K562 (cell line): ENCODE measurements around the gene AGPAT1. TPM values are rescaled to one million over a fixed set of nuclear protein-coding genes. Genes with fewer than 3 reads are reported as not detected.
A peak's percentile ranks its signal among the peaks of the same experiment; 100 is the strongest.

Source experiments
- ARHGAP35 ChIP-seq: fragments of 450-650 bp; IDR thresholded peaks from 2 replicates; pipeline ENCODE4 v1.6.1; 2018; ENCODE audit not compliant: partially characterized antibody
- CTBP1 ChIP-seq: fragments of 450-650 bp; IDR thresholded peaks from 2 replicates; pipeline ENCODE4 v1.6.1; 2016; ENCODE audit warnings: borderline replicate concordance
- DIDO1 ChIP-seq: fragments of 450-650 bp; IDR thresholded peaks from 2 replicates; pipeline ENCODE4 v1.6.1; 2016; ENCODE audit warnings: low read depth, missing biosample characterization, missing genetic modification characterization
- EGR1 ChIP-seq: fragments of 450-650 bp; conservative IDR thresholded peaks from 2 replicates; pipeline ENCODE4 v1.6.1; 2017; ENCODE audit warnings: mild to moderate bottlenecking
- ERF ChIP-seq: fragments of 450-650 bp; formaldehyde crosslinking; IDR thresholded peaks from 2 replicates; pipeline ENCODE4 v1.4.0; 2020; ENCODE audit warnings: mild to moderate bottlenecking, mixed read lengths
- ETS2 ChIP-seq: IDR thresholded peaks from 2 replicates; pipeline ENCODE4 v1.6.1; 2016; ENCODE audit warnings: borderline replicate concordance, missing genetic modification characterization, mild to moderate bottlenecking, moderate library complexity, missing compliant biosample characterization; ENCODE audit not compliant: poor library complexity, severe bottlenecking
- GTF2F1 ChIP-seq: IDR thresholded peaks from 2 replicates; pipeline ENCODE4 v1.6.1; 2011; ENCODE audit warnings: low read depth, low read length, improper control_type of control experiment
- PML ChIP-seq: IDR thresholded peaks from 2 replicates; pipeline ENCODE4 v1.6.1; 2012; ENCODE audit warnings: low read length, inconsistent platforms
- POLR2AphosphoS5 ChIP-seq: IDR thresholded peaks from 2 replicates; pipeline ENCODE4 v1.6.1; 2011; ENCODE audit warnings: mild to moderate bottlenecking, low read depth, low read length, moderate library complexity; ENCODE audit not compliant: control insufficient read depth, insufficient read depth
- RAD51 ChIP-seq: fragments of 450-650 bp; IDR thresholded peaks from 2 replicates; pipeline ENCODE4 v1.7.1; 2016; ENCODE audit warnings: low read depth, mild to moderate bottlenecking, borderline replicate concordance
- RBM17 ChIP-seq: fragments of 200-400 bp; formaldehyde crosslinking; IDR thresholded peaks from 2 replicates; pipeline ENCODE4 v1.6.1; 2017; ENCODE audit warnings: low read depth, mild to moderate bottlenecking, low read length, borderline replicate concordance
- SUPT5H ChIP-seq: fragments of 450-650 bp; IDR thresholded peaks from 2 replicates; pipeline ENCODE4 v1.6.1; 2016
- U2AF2 ChIP-seq: fragments of 200-400 bp; formaldehyde crosslinking; optimal IDR thresholded peaks from 2 replicates; pipeline ENCODE3; 2017; ENCODE audit warnings: low read depth, mild to moderate bottlenecking, low read length
- ZC3H4 ChIP-seq: sonication (generic); formaldehyde crosslinking; IDR thresholded peaks from 2 replicates; pipeline ENCODE4 v1.9.0; 2021; ENCODE audit warnings: missing genetic modification reagents, borderline replicate concordance
- ZNF232 ChIP-seq: sonication (generic); formaldehyde crosslinking; IDR thresholded peaks from 2 replicates; pipeline ENCODE4 v1.8.0; 2022; ENCODE audit warnings: mild to moderate bottlenecking, missing genetic modification reagents
- ZNF696 ChIP-seq: fragments of 250-450 bp; sonication (Bioruptor Pico); conservative IDR thresholded peaks from 2 replicates; pipeline ENCODE4 v1.4.0; 2020; ENCODE audit warnings: mild to moderate bottlenecking, moderate library complexity
- polyA plus RNA-seq, 8 experiments: library from polyadenylated mRNA; depleted of rRNA in 4 of 8; stranded (reverse) in 5 of 8; unstranded in 3 of 8; fragments of >200 nt; fragmentation: Nextera tagmentation in 2 of 8; fragmentation: Illumina TruSeq in 1 of 8; extraction: Ambion mirVana in 2 of 8; extraction: Trizol in 1 of 8; gene quantifications; 2 replicates each; pipeline versions ENCODE4 v1.2.1 to v1.2.3, GENCODE V29; 2011 to 2014; ENCODE audit warnings: inconsistent platforms in 1 of 8, missing spikeins in 1 of 8
- total RNA-seq, 7 experiments: library from RNA; depleted of rRNA in 6 of 7; stranded (reverse); fragments of >200 nt in 6 of 7; fragmentation: Illumina TruSeq in 2 of 7; extraction: Trizol in 2 of 7; gene quantifications; 2 replicates each; pipeline versions ENCODE4 v1.2.1 to v1.2.3, GENCODE V29; 2011 to 2021; ENCODE audit warnings: low replicate concordance in 1 of 7
- TF ChIP-seq, protein P1 (sequence below): fragments of 450-650 bp; IDR thresholded peaks from 2 replicates; pipeline ENCODE4 v1.6.1; 2016; ENCODE audit warnings: mild to moderate bottlenecking
- TF ChIP-seq, protein P2 (sequence below), 2 experiments: IDR thresholded peaks; 2 replicates each; pipeline ENCODE4 v1.6.1; 2011; ENCODE audit warnings: borderline replicate concordance in 1 of 2, control low read depth in 1 of 2, low read depth in 1 of 2, low read length in 1 of 2, mild to moderate bottlenecking in 1 of 2, mixed read lengths in 1 of 2, moderate library complexity in 1 of 2; ENCODE audit not compliant: insufficient read depth in 1 of 2, insufficient read length in 1 of 2, poor library complexity in 1 of 2, severe bottlenecking in 1 of 2; ENCODE audit errors: extremely low read depth in 1 of 2
- TF ChIP-seq, protein P3 (sequence below): fragments of 250-450 bp; sonication (Bioruptor Pico); IDR thresholded peaks from 2 replicates; pipeline ENCODE4 v1.5.0; 2021; ENCODE audit warnings: mild to moderate bottlenecking, moderate library complexity

AGPAT1 gene
- total and polyA plus RNA-seq, 9 of the 15 experiments (the other 6 are each of a cell fraction or from before 2014, with no cell fraction given): 37.9 to 176 (median 69.4) TPM

DNA sequence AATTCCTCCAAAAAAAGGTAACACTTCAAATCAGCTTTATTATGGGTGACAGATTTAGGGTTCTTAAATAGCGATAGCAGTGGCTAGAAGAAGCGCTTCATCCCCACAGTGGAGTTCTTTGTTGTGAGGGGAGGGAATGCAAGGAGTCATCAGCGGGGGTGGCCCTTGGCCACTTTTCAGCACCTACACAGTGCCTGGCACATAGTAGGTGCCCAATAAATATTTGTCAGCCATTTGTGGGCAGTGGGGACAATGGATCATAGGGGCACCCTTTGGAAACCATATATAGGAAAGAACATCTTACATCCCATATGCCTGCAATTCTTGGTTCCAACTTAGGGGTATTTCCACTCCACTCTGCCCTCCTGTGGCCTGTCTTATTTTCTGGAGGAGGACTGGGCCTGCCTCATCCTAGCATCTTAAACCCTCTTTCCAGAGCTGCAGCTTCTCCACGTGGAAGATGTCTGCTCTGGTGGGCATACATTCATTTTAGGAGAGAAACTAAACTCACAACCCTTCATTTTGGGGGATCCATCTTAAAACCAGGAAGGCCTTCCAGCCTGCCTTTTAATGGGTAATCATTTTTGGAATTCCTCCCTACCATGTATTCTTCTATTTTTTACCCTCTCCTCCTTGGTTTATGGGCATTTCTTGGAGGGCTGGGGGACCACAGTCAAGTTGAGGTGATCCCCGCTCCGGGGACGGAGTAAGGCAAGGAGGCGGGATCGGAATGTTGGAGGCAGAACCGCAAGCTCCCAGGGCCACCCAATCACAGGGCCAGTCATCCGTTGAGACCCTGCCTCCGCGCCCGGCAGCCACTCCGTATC lies 19.2 kb upstream of the AGPAT1 start (continued):
- TF ChIP-seq ZNF696 (no peak), CTBP1 (peak; percentile 74), ETS2 (tag) (no peak), ZNF232 (0 out of 2 replicates have a peak, but pooled peaks have one; percentile 35), ZC3H4 (CRISPR knock-in tag) (no peak), SUPT5H (peak; percentile 54), RBM17 (no peak), ERF (CRISPR knock-in tag) (no peak), PML (peak; percentile 39; the same call in 1 of the 2 replicates), RAD51 (0 out of 2 replicates have a peak, but pooled peaks have one; percentile 16), U2AF2 (no peak), POLR2AphosphoS5 (peak; percentile 34; the same call in 1 of the 2 replicates), EGR1 (0 out of 2 replicates have a peak, but pooled peaks have one; percentile 22), ARHGAP35 (no peak), DIDO1 (tag) (no peak), GTF2F1 (0 out of 2 replicates have a peak, but pooled peaks have one; percentile 13)
- TF ChIP-seq, protein P1, sequence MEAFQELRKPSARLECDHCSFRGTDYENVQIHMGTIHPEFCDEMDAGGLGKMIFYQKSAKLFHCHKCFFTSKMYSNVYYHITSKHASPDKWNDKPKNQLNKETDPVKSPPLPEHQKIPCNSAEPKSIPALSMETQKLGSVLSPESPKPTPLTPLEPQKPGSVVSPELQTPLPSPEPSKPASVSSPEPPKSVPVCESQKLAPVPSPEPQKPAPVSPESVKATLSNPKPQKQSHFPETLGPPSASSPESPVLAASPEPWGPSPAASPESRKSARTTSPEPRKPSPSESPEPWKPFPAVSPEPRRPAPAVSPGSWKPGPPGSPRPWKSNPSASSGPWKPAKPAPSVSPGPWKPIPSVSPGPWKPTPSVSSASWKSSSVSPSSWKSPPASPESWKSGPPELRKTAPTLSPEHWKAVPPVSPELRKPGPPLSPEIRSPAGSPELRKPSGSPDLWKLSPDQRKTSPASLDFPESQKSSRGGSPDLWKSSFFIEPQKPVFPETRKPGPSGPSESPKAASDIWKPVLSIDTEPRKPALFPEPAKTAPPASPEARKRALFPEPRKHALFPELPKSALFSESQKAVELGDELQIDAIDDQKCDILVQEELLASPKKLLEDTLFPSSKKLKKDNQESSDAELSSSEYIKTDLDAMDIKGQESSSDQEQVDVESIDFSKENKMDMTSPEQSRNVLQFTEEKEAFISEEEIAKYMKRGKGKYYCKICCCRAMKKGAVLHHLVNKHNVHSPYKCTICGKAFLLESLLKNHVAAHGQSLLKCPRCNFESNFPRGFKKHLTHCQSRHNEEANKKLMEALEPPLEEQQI: no peak
- TF ChIP-seq, protein P2, sequence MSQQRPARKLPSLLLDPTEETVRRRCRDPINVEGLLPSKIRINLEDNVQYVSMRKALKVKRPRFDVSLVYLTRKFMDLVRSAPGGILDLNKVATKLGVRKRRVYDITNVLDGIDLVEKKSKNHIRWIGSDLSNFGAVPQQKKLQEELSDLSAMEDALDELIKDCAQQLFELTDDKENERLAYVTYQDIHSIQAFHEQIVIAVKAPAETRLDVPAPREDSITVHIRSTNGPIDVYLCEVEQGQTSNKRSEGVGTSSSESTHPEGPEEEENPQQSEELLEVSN (IDR thresholded peaks at IDR 0.05; ENCODE audit: borderline replicate concordance in 1 of 2, extremely low read depth in 1 of 2, insufficient read depth in 1 of 2, insufficient read length in 1 of 2, low read depth in 1 of 2, low read length in 1 of 2, poor library complexity in 1 of 2, severe bottlenecking in 1 of 2): no peak
- TF ChIP-seq, protein P3, sequence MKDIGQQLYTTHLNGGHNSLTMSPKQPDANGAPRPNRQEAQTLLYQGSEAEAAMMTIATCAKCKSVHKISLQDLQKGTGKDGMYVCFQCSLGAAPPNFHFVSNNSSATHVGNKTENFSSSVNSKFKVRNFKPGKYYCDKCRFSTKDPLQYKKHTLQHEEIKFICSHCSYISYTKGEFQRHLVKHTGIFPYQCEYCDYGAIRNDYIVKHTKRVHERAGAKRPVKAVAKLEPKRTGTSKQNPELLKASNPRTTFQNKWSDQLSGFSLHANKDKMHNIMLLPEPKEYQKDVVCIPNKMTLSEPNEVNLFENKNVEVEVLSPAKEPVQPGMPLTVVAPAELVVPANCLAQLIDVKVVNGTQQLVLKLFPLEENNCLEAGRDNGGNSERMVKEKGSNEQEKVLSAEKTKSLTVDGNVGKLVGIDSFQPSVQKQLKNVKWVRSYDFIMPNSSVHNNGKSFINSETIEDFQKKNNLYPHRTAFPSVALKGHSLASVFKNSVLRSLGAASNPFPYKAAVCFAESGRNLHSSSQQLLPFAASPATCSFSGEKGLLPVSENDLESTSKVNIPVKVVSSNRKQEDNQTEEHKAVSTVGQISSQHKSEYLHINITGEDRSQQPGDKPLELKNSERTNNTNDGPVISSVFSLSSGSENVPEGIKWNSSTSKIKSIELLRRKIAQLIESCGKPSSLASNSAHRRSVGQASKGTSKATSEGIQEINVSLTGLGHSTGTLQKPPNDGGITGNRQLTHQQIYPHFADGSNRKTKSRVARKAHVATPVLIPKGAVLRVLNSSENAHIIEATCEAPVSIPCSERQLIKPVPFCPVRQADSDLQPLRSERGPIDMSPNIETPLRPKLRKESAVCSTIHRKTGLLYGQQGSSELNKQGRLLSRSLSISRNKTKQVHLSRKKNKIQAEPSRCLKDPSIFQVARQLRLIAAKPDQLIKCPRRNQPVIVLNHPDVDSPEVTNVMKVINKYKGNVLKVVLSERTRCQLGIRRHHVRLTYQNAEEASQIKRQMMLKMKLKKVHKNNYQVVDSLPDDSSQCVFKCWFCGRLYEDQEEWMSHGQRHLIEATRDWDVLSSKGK (CRISPR knock-in tag): no peak
